ENCODE results near the gene TMEM179B.

GRCh38 chr11:62823677-62824076 lies 36.5 kb downstream of the TMEM179B start:
- TF ChIP-seq GATA3 (IDR thresholded peaks at IDR 0.05; ENCODE audit: low read depth, low read length) (no peak), GATA2 (IDR thresholded peaks at IDR 0.05; ENCODE audit: low read depth, low read length) (no peak)

Data from SH-SY5Y (cell line).